K562 (cell line): ENCODE measurements around the gene KPNB1. TPM values are rescaled to one million over a fixed set of nuclear protein-coding genes. Genes with fewer than 3 reads are reported as not detected.
A peak's percentile ranks its signal among the peaks of the same experiment; 100 is the strongest.

ENCODE experiments used
- CBFA2T3 ChIP-seq: fragments of 450-650 bp; IDR thresholded peaks from 2 replicates; pipeline ENCODE4 v1.6.1; 2017
- CHD4 ChIP-seq: fragments of 200-600 bp; sonication (generic); IDR thresholded peaks from 3 replicates; pipeline ENCODE4 v1.6.1; 2012; ENCODE audit warnings: low read depth, mild to moderate bottlenecking, mixed read lengths, low read length, inconsistent platforms; ENCODE audit not compliant: insufficient read depth, insufficient replicate concordance, poor library complexity, severe bottlenecking
- CXXC5 ChIP-seq: fragments of 250-450 bp; sonication (Bioruptor Pico); IDR thresholded peaks from 2 replicates; pipeline ENCODE4 v1.8.0; 2022; ENCODE audit warnings: inconsistent platforms, mild to moderate bottlenecking, moderate library complexity
- DACH1 ChIP-seq: fragments of 450-650 bp; IDR thresholded peaks from 2 replicates; pipeline ENCODE4 v1.6.1; 2018; ENCODE audit not compliant: partially characterized antibody
- DIDO1 ChIP-seq: fragments of 450-650 bp; IDR thresholded peaks from 2 replicates; pipeline ENCODE4 v1.6.1; 2016; ENCODE audit warnings: low read depth, missing biosample characterization, missing genetic modification characterization
- EHMT2 ChIP-seq: fragments of 450-650 bp; IDR thresholded peaks from 2 replicates; pipeline ENCODE4 v1.6.1; 2018; ENCODE audit warnings: antibody characterized with exemption
- HBP1 ChIP-seq: fragments of 450-650 bp; formaldehyde crosslinking; IDR thresholded peaks from 2 replicates; pipeline ENCODE4 v1.4.0; 2022; ENCODE audit warnings: missing genetic modification characterization
- JUN ChIP-seq, 2 experiments: sonication (generic) in 1 of 2; formaldehyde crosslinking in 1 of 2; IDR thresholded peaks; 2 replicates each; pipeline versions ENCODE4 v1.6.1 to v1.8.0; 2012 to 2022; ENCODE audit warnings: borderline replicate concordance in 2 of 2, mild to moderate bottlenecking in 2 of 2, improper control_type of control experiment in 1 of 2, low read depth in 1 of 2, low read length in 1 of 2, missing genetic modification reagents in 1 of 2
- KAT8 ChIP-seq: fragments of 450-650 bp; IDR thresholded peaks from 2 replicates; pipeline ENCODE4 v1.6.1; 2016; ENCODE audit warnings: low read depth, mild to moderate bottlenecking
- KDM2B ChIP-seq: fragments of 250-450 bp; sonication (Bioruptor Pico); IDR thresholded peaks from 2 replicates; pipeline ENCODE4 v1.8.0; 2021; ENCODE audit warnings: mild to moderate bottlenecking, moderate library complexity
- KLF16 ChIP-seq: IDR thresholded peaks from 2 replicates; pipeline ENCODE4 v1.6.1; 2016; ENCODE audit warnings: antibody characterized with exemption
- MAFF ChIP-seq: IDR thresholded peaks from 2 replicates; pipeline ENCODE4 v1.6.1; 2012; ENCODE audit warnings: low read length, improper control_type of control experiment
- MED1 ChIP-seq: sonication (generic); formaldehyde crosslinking; IDR thresholded peaks from 2 replicates; pipeline ENCODE4 v1.8.1; 2023; ENCODE audit warnings: missing genetic modification reagents, borderline replicate concordance
- MIER1 ChIP-seq: fragments of 450-650 bp; IDR thresholded peaks from 2 replicates; pipeline ENCODE4 v1.6.1; 2016; ENCODE audit warnings: antibody characterized with exemption, mild to moderate bottlenecking, low read depth
- MYNN ChIP-seq, 2 experiments: sonication (generic); formaldehyde crosslinking in 1 of 2; IDR thresholded peaks; 2 replicates each; pipeline versions ENCODE4 v1.5.0 to v1.6.1; 2016 to 2020; ENCODE audit warnings: antibody characterized with exemption in 1 of 2, missing genetic modification reagents in 1 of 2
- NR1H2 ChIP-seq: sonication (generic); formaldehyde crosslinking; IDR thresholded peaks from 2 replicates; pipeline ENCODE4 v1.4.0; 2020; ENCODE audit warnings: mild to moderate bottlenecking, missing genetic modification reagents
- NUFIP1 ChIP-seq: fragments of 450-650 bp; IDR thresholded peaks from 2 replicates; pipeline ENCODE4 v1.6.1; 2018; ENCODE audit not compliant: partially characterized antibody
- PYGO2 ChIP-seq: fragments of 450-650 bp; IDR thresholded peaks from 2 replicates; pipeline ENCODE4 v1.6.1; 2016; ENCODE audit warnings: mild to moderate bottlenecking, missing genetic modification characterization, moderate library complexity, missing compliant biosample characterization
- SIX5 ChIP-seq, 2 experiments: IDR thresholded peaks; 2 replicates each; pipeline ENCODE4 v1.6.1; 2011; ENCODE audit warnings: low read length in 2 of 2, borderline replicate concordance in 1 of 2, low read depth in 1 of 2, mild to moderate bottlenecking in 1 of 2, moderate library complexity in 1 of 2; ENCODE audit not compliant: insufficient read depth in 1 of 2
- SRSF7 ChIP-seq: fragments of 200-400 bp; formaldehyde crosslinking; optimal IDR thresholded peaks from 2 replicates; pipeline ENCODE3; 2017; ENCODE audit warnings: mild to moderate bottlenecking, low read depth, low read length
- ZNF124 ChIP-seq: sonication (generic); formaldehyde crosslinking; IDR thresholded peaks from 2 replicates; pipeline ENCODE4 v1.8.1; 2022; ENCODE audit warnings: missing genetic modification reagents
- ZNF232 ChIP-seq: sonication (generic); formaldehyde crosslinking; IDR thresholded peaks from 2 replicates; pipeline ENCODE4 v1.8.0; 2022; ENCODE audit warnings: mild to moderate bottlenecking, missing genetic modification reagents
- ZNF449 ChIP-seq: fragments of 250-450 bp; sonication (Bioruptor Pico); IDR thresholded peaks from 2 replicates; pipeline ENCODE4 v1.8.0; 2022; ENCODE audit warnings: moderate library complexity, mild to moderate bottlenecking, inconsistent platforms
- ZNF57 ChIP-seq: fragments of 450-650 bp; formaldehyde crosslinking; IDR thresholded peaks from 2 replicates; pipeline ENCODE4 v1.4.0; 2020; ENCODE audit warnings: mild to moderate bottlenecking, moderate library complexity
- ZNF707 ChIP-seq: fragments of 250-450 bp; sonication (Bioruptor Pico); conservative IDR thresholded peaks from 2 replicates; pipeline ENCODE4 v1.8.0; 2022; ENCODE audit warnings: inconsistent platforms, mild to moderate bottlenecking, moderate library complexity
- ZNF778 ChIP-seq: fragments of 450-650 bp; formaldehyde crosslinking; IDR thresholded peaks from 2 replicates; pipeline ENCODE4 v1.4.0; 2020; ENCODE audit warnings: mild to moderate bottlenecking, moderate library complexity
- ZNF830 ChIP-seq: fragments of 250-450 bp; sonication (Bioruptor Pico); IDR thresholded peaks from 2 replicates; pipeline ENCODE4 v1.5.0; 2021; ENCODE audit warnings: mild to moderate bottlenecking
- polyA plus RNA-seq, 8 experiments: library from polyadenylated mRNA; depleted of rRNA in 4 of 8; stranded (reverse) in 5 of 8; unstranded in 3 of 8; fragments of >200 nt; fragmentation: Nextera tagmentation in 2 of 8; fragmentation: Illumina TruSeq in 1 of 8; extraction: Ambion mirVana in 2 of 8; extraction: Trizol in 1 of 8; gene quantifications; 2 replicates each; pipeline versions ENCODE4 v1.2.1 to v1.2.3, GENCODE V29; 2011 to 2014; ENCODE audit warnings: inconsistent platforms in 1 of 8, missing spikeins in 1 of 8
- total RNA-seq, 7 experiments: library from RNA; depleted of rRNA in 6 of 7; stranded (reverse); fragments of >200 nt in 6 of 7; fragmentation: Illumina TruSeq in 2 of 7; extraction: Trizol in 2 of 7; gene quantifications; 2 replicates each; pipeline versions ENCODE4 v1.2.1 to v1.2.3, GENCODE V29; 2011 to 2021; ENCODE audit warnings: low replicate concordance in 1 of 7

Gene KPNB1
- total and polyA plus RNA-seq, 9 of the 15 experiments (the other 6 are each of a cell fraction or from before 2014, with no cell fraction given), result 154 to 622 (median 354) TPM

GRCh38 chr17:47649153-47649971, at the start of gene KPNB1 (continued):
- TF ChIP-seq CHD4 (no peak), CXXC5 (CRISPR knock-in tag) (peak; percentile 97), KLF16 (no peak; the same call in 1 of the 2 replicates), ZNF830 (CRISPR knock-in tag) (0 out of 2 replicates have a peak, but pooled peaks have one; percentile 60), MED1 (CRISPR knock-in tag) (no peak), SRSF7 (no peak), NUFIP1 (no peak), ZNF124 (CRISPR knock-in tag) (no peak), MAFF (no peak), ZNF449 (peak; percentile 72; the same call in 1 of the 2 replicates), NR1H2 (CRISPR knock-in tag) (no peak), HBP1 (CRISPR knock-in tag) (no peak), CBFA2T3 (peak; percentile 1), DIDO1 (tag) (no peak), EHMT2 (no peak), SIX5 (IDR thresholded peaks at IDR 0.05; ENCODE audit: borderline replicate concordance in 1 of 2, insufficient read depth in 1 of 2, low read depth in 1 of 2, low read length in 2 of 2) (no peak), JUN (IDR thresholded peaks at IDR 0.05; ENCODE audit: borderline replicate concordance, low read depth, low read length) (peak; percentile 78; the same call in 1 of the 2 replicates), JUN (CRISPR knock-in tag; IDR thresholded peaks at IDR 0.05; ENCODE audit: borderline replicate concordance) (no peak), MIER1 (no peak), ZNF707 (no peak), DACH1 (no peak), ZNF57 (CRISPR knock-in tag) (no peak), KAT8 (no peak), MYNN (IDR thresholded peaks at IDR 0.05) (no peak; the same call in none of the 2 replicates), MYNN (CRISPR knock-in tag; IDR thresholded peaks at IDR 0.05) (no peak), PYGO2 (0 out of 2 replicates have a peak, but pooled peaks have one; percentile 51), ZNF232 (CRISPR knock-in tag) (no peak), ZNF778 (no peak), KDM2B (0 out of 2 replicates have a peak, but pooled peaks have one; percentile 22)
